HEK293 (cell line): ENCODE results near the gene FOXRED2.

ENCODE experiments used
- CTCF ChIA-PET: fragments of 350-600 bp; formaldehyde crosslinking; extraction: SDS; loops from one replicate; lab custom pipeline; 2021; ENCODE audit warnings: antibody characterized with exemption; lab: Yijun Ruan, JAX
- POLR2A ChIA-PET: fragments of 300-600 bp; formaldehyde crosslinking; extraction: SDS; loops from one replicate; lab custom pipeline; 2020; ENCODE audit warnings: antibody characterized with exemption, inconsistent platforms; lab: Yijun Ruan, JAX
- H3K27ac ChIP-seq: fragments of 200-500 bp; sonication (Bioruptor generic); 2 replicates; pipeline ENCODE4 v1.5.1; 2014; ENCODE audit warnings: low read depth, low read length, control low read depth, inconsistent platforms; ENCODE audit errors: extremely low read depth
- H3K36me3 ChIP-seq, 2 experiments: fragments of 200-500 bp in 1 of 2; sonication (Bioruptor generic) in 1 of 2; 1 replicate in 1 of 2; 2 replicates in 1 of 2; pipeline ENCODE4 v1.5.1; 2014 to 2017; ENCODE audit warnings: inconsistent platforms in 2 of 2, low read length in 2 of 2; ENCODE audit not compliant: control insufficient read depth in 2 of 2, insufficient read depth in 1 of 2
- H3K4me1 ChIP-seq: fragments of 200-500 bp; sonication (Bioruptor generic); 2 replicates; pipeline ENCODE4 v1.5.1; 2014; ENCODE audit warnings: mild to moderate bottlenecking, low read length, inconsistent platforms; ENCODE audit not compliant: control insufficient read depth, insufficient read depth
- H3K4me3 ChIP-seq: 2 replicates; pipeline ENCODE4 v1.5.1; 2011; ENCODE audit warnings: low read depth, mild to moderate bottlenecking, control low read depth, low read length, moderate library complexity
- H3K9me3 ChIP-seq: fragments of 200-500 bp; sonication (Bioruptor generic); 2 replicates; pipeline ENCODE4 v1.5.1; 2014; ENCODE audit warnings: low read depth, low read length, inconsistent platforms; ENCODE audit not compliant: control insufficient read depth, insufficient read depth
- PRDM10 ChIP-seq: fragments of 450-650 bp; formaldehyde crosslinking; IDR thresholded peaks from 2 replicates; pipeline ENCODE4 v1.5.1; 2016; ENCODE audit warnings: missing biosample characterization, missing genetic modification characterization
- TSHZ1 ChIP-seq: fragments of 450-650 bp; formaldehyde crosslinking; IDR thresholded peaks from 2 replicates; pipeline ENCODE4 v1.5.1; 2016; ENCODE audit warnings: missing biosample characterization, missing genetic modification characterization, borderline replicate concordance
- ZBTB17 ChIP-seq: fragments of 450-650 bp; formaldehyde crosslinking; IDR thresholded peaks from 2 replicates; pipeline ENCODE4 v1.5.1; 2016; ENCODE audit warnings: missing biosample characterization, missing genetic modification characterization
- ZBTB21 ChIP-seq: fragments of 450-650 bp; formaldehyde crosslinking; IDR thresholded peaks from 2 replicates; pipeline ENCODE4 v1.5.1; 2017; ENCODE audit warnings: missing biosample characterization, missing genetic modification characterization
- ZBTB48 ChIP-seq: fragments of 450-650 bp; formaldehyde crosslinking; IDR thresholded peaks from 2 replicates; pipeline ENCODE4 v1.5.1; 2016; ENCODE audit warnings: missing biosample characterization, missing genetic modification characterization
- ZFP69B ChIP-seq: fragments of 450-650 bp; formaldehyde crosslinking; IDR thresholded peaks from 2 replicates; pipeline ENCODE4 v1.5.1; 2016; ENCODE audit warnings: missing biosample characterization, missing genetic modification characterization
- ZNF114 ChIP-seq: fragments of 450-650 bp; formaldehyde crosslinking; IDR thresholded peaks from 2 replicates; pipeline ENCODE4 v1.5.0; 2017; ENCODE audit warnings: missing biosample characterization, missing genetic modification characterization
- ZNF121 ChIP-seq: fragments of 450-650 bp; formaldehyde crosslinking; IDR thresholded peaks from 2 replicates; pipeline ENCODE4 v1.5.1; 2016; ENCODE audit warnings: missing biosample characterization, missing genetic modification characterization
- ZNF16 ChIP-seq: fragments of 450-650 bp; formaldehyde crosslinking; IDR thresholded peaks from 2 replicates; pipeline ENCODE4 v1.5.1; 2016; ENCODE audit warnings: low read depth, missing biosample characterization, missing genetic modification characterization
- ZNF169 ChIP-seq: fragments of 450-650 bp; formaldehyde crosslinking; IDR thresholded peaks from 2 replicates; pipeline ENCODE4 v1.5.1; 2016; ENCODE audit warnings: missing biosample characterization, missing genetic modification characterization
- ZNF274 ChIP-seq, 2 experiments: fragments of 200-500 bp in 1 of 2; fragments of 450-650 bp in 1 of 2; sonication (Bioruptor generic) in 1 of 2; formaldehyde crosslinking in 1 of 2; IDR thresholded peaks; 2 replicates each; pipeline versions ENCODE4 v1.5.1 to v1.6.1; 2014 to 2016; ENCODE audit warnings: borderline replicate concordance in 1 of 2, inconsistent platforms in 1 of 2, low read length in 1 of 2, missing biosample characterization in 1 of 2, missing genetic modification characterization in 1 of 2
- ZNF366 ChIP-seq: fragments of 450-650 bp; formaldehyde crosslinking; conservative IDR thresholded peaks from 2 replicates; pipeline ENCODE4 v1.5.1; 2016; ENCODE audit warnings: missing biosample characterization, missing genetic modification characterization
- ZNF433 ChIP-seq: fragments of 450-650 bp; formaldehyde crosslinking; IDR thresholded peaks from 2 replicates; pipeline ENCODE4 v1.5.1; 2016; ENCODE audit warnings: missing biosample characterization, missing genetic modification characterization, low read depth
- ZNF571 ChIP-seq: fragments of 450-650 bp; formaldehyde crosslinking; IDR thresholded peaks from 2 replicates; pipeline ENCODE4 v1.5.0; 2017; ENCODE audit warnings: missing biosample characterization, missing genetic modification characterization
- ZNF747 ChIP-seq: fragments of 450-650 bp; formaldehyde crosslinking; IDR thresholded peaks from 2 replicates; pipeline ENCODE4 v1.5.1; 2016; ENCODE audit warnings: missing biosample characterization, missing genetic modification characterization
- ZNF76 ChIP-seq: fragments of 450-650 bp; formaldehyde crosslinking; IDR thresholded peaks from 2 replicates; pipeline ENCODE4; 2016; ENCODE audit warnings: low read depth, missing biosample characterization, missing genetic modification characterization, borderline replicate concordance

Gene FOXRED2

GRCh38 chr22:36550701-36551495 lies 44.1 kb upstream of the FOXRED2 start:
- Histone ChIP-seq H3K9me3 (no peaks in the 10 kb centered on the region), H3K36me3 (no peaks in the 10 kb centered on the region), H3K27ac (no peak overlapping the region), H3K4me1 (no peaks in the 10 kb centered on the region), H3K4me3 (no peak overlapping the region)
- ChIA-PET POLR2A (interaction anchor here (1.3 kb wide), 1 partner anchor 225 kb away, joined by 3 read pairs; the partner anchor contains the start of gene IFT27), CTCF (interaction anchor here (0.6 to 3.1 kb wide), 6 partner anchors 207 to 787 kb away, joined by 3 to 18 read pairs (median 4); no protein-coding TSS in a partner anchor)
- TF ChIP-seq ZBTB17 (tag by site-specific recombination) (peak; percentile 100), ZNF366 (tag by site-specific recombination) (peak; percentile 84), ZNF114 (no peak)

- no peaks in the 10 kb centered on the region for H3K4me1 ChIP-seq
- no peak overlapping the region for H3K27ac ChIP-seq
- H3K9me3 ChIP-seq: no peaks in the 10 kb centered on the region
- no peaks in the 10 kb centered on the region for H3K36me3 ChIP-seq
- POLR2A ChIA-PET: no interaction called here
- CTCF ChIA-PET: interaction anchor here (1.3 to 1.8 kb wide), 2 partner anchors 225 to 307 kb away, joined by 7 to 9 read pairs; no protein-coding TSS in a partner anchor
- TF ChIP-seq ZFP69B (tag by site-specific recombination) (no peak), ZNF16 (no peak), ZNF169 (tag by site-specific recombination) (no peak), ZNF433 (tag by site-specific recombination) (no peak)
- H3K4me3 ChIP-seq: no peak overlapping the region
These were observed 42.2 kb upstream of the FOXRED2 start for GRCh38 chr22:36549033-36549432.

- no peaks in the 10 kb centered on the region for H3K9me3 ChIP-seq
- TF ChIP-seq ZBTB48 (tag by site-specific recombination): no peak
- no peak for TF ChIP-seq ZNF274 (IDR thresholded peaks at IDR 0.05; ENCODE audit: low read length)
- no peak for TF ChIP-seq ZNF274 (tag by site-specific recombination; IDR thresholded peaks at IDR 0.05; ENCODE audit: borderline replicate concordance)
- no peak for TF ChIP-seq ZNF747
- no peak for TF ChIP-seq TSHZ1
- no peak for TF ChIP-seq ZNF571 (tag by site-specific recombination)
- no peak for TF ChIP-seq PRDM10 (tag by site-specific recombination)
- no peak for TF ChIP-seq ZBTB21 (tag by site-specific recombination)
- TF ChIP-seq ZNF76 (tag by site-specific recombination): no peak
- no peak for TF ChIP-seq ZNF121
- TF ChIP-seq, all 188 proteins: peak for 0
- H3K4me1 ChIP-seq: no peaks in the 10 kb centered on the region
- no peak overlapping the region for H3K27ac ChIP-seq
- no peak overlapping the region for H3K4me3 ChIP-seq
- ChIA-PET CTCF (interaction anchor here (1.3 to 1.8 kb wide), 2 partner anchors 225 to 308 kb away, joined by 7 to 9 read pairs; no protein-coding TSS in a partner anchor), POLR2A (no interaction called here)
- H3K36me3 ChIP-seq: no peaks in the 10 kb centered on the region
These were observed 41.8 kb upstream of the FOXRED2 start for GRCh38 chr22:36548606-36549005.
